Measurements from ENCODE around the gene ACTN1.

Gene ACTN1

DNA sequence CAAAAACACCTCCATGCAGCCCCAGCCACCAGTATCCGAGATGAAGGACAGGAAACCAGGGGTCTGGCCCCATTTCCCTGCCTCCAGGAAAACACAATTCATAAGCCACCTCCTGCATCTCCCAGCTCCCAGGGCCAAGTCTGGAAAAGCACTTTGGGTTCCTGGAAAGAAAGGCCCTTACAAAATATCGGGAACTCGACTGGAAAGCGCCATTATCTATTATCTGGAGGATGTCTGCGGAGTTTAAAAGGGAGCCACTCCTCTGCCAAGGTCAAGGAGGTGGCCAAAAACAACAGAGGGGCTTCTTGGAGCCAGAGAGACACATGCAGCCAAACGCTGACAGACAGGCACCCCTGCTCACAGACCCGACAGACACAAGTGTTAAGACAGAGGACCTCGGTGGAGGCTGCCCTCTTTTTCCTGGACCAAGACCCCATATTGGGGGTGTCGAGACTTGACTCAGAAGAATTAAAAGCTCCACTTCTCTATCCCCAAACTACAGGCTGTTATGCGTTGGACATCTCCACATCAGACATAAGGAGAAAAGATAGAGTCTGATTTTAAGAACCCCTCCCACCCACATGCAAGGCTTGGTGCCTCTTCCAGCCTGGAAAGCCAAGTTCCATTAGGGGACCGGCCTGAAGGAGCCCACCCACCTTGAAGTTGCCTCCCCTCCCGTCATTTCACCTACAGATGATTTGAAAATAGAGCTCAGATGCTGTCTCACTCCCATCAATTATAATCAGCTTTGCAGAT, 9.6 kb downstream of the ACTN1 start:
- DNase-seq (ENCODE audit: low read depth): no peak

DNA sequence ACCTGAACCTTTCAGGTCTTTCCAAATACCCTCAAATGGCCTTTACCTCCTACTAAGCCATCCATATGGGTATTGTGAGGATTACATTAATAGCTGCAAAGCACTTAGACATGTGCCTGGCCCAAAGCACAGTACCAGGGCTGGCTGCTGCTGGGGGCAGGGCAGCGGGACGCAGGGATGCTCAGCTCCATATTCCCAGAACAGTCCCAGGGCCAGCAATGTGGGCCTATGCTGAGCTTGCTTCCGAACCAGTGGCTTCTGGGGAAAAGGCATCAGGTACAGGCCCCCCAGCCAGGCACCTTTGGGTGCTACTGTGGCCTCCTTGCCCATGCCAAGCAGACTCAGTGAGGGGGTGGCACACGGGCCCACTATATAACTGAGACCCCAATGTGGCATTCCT, 10.4 kb downstream of the ACTN1 start:
- DNase-seq (ENCODE audit: low read depth): no peak

DNA sequence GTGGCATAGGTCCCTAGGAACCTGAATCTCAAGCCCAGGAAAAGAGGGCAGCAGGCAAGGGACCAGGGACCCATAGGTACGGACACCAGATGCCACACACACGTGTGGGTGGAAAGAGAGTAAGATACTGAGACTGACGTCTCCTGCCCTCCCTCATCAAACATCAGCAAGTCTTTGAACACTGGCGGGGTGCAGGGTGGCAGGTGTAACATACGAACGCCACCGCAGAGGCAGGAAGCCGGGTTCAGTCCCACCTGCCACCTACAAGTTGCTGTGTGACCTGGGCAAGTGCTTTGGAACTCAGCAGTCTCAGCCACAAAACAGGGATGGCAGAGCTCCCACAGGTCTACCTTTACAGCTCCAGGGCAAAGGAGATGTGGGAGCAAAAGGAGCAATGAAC, 11.1 kb downstream of the ACTN1 start:
- no peak for DNase-seq (ENCODE audit: low read depth)

DNA sequence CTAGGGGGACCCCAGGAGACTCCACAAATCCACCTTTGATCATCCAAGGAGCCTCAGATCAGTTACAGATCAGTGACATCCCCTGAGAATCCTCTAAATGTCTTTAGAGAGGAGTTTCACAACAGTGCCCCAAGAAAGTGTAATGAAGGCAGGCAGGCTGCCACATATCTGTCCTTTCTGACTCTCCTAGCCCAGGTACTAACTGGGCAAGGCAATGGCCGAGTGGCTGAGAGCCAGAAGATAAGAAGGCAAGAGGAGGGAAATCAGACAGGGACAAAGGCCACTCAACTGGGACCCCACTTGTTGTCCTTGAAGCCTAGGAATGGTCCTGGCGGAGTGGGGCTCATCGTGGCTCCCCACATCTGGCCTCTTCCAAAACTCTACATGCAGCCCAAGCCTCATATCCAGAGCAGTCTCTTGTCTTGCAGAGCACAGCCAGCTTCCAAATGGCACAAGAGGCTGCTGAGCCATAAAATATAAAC, 11.6 kb downstream of the ACTN1 start:
- DNase-seq (ENCODE audit: low read depth): no peak

DNA sequence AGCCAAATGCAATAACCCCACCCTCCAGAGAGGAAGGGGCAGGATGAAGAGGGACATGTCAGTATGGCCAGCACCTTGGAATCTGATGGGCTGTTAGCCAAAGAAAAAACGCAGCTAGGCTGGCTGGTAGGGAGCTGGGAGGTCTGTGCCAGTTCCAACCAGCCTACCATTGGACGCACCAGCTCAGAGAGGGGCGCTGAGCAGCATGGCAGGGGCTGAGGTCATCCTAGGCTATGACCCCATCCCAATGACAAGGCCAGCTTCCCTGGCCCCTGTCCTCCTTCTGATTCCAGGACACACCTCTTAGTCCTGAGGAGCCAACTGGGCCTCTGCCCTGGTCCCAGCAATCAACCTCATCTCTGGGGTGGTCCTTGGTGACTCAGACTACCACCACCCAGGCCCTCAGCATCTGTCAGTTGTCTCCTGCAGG, 12.2 kb downstream of the ACTN1 start:
- no peak for DNase-seq (ENCODE audit: low read depth)

GRCh38 chr14:68965261-68965761, 13.8 kb downstream of the ACTN1 start:
- no peak for DNase-seq (ENCODE audit: low read depth)

GRCh38 chr14:68964300-68965093, 14.6 kb downstream of the ACTN1 start:
- DNase-seq (ENCODE audit: low read depth): no peak

DNA sequence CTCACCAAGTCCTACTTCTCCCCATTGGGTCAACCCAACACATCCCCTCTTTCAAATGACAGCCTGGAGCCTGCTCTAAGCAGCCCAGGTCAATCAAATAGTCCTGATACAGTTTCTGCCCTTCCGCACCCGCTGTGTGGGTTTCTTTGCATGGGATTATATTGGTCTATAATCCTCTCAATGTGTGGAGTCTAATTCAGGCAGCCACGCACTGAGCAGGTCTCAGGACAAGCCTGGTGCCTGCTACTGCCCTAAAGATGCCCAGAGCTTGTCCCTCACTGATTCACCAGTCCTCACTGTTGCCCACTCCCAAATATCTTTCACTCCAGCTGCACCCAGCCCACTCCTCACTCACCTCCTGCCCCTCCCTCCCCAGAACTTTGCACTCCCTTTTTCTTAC, 16.4 kb downstream of the ACTN1 start:
- DNase-seq (ENCODE audit: low read depth): no peak

DNA sequence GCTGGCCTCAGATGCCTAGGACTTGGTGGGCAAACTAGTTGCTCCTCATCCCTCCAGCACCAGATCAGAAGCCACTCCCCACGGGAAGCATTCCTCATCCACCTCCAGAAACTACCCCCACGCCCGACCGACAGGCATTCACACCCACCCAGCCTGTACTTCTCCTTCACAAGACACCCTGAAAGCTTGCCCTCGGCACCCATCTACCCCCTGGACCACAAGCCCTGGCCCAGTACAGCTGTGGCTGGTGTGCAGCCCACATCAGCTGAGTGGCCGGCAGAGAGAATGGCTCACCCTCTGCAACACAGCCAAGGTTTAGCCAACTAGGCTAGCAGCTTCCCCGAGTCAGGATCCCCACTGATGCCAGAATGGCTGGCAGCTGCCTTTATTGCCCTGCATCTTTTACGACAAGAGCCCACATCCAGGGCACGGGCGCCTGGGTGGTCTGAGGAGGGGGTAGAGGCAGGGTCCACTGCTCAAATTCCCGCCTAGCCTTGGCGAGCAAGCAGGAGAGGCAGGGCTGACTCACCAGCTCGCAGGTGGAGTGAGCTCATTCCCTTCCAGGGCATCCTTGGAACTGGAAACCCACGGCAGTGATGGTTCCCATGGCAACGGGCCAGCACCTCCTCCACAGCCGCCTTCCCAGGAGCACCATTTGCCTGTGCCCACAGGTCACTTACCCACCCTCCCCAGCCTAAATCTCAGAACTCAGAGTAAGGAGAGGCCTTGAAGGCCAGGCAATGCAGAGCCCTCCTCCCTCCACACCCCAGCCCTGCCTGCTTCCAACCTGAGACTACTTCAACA, 17.1 kb downstream of the ACTN1 start:
- no peak for DNase-seq (ENCODE audit: low read depth)

DNA sequence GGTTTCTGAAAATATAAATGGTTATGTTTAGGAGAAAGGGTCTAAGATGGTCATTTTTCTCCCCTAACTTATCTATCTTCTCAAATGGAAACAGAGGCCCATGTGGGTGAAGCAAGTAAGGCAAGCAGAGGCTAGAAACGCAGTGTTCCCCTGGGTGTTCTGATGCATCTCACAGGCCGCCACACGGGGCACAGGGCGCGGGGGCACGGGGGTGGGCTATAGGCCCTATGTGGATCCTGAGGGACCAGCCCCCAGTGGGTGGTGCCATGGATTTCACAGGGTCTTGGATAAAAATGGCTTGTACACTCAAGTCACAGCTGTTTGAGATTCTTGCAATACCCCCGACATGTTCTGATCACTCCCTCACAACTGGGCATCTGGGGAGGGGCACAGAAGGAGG, 17.7 kb downstream of the ACTN1 start:
- DNase-seq (ENCODE audit: low read depth): no peak

DNA sequence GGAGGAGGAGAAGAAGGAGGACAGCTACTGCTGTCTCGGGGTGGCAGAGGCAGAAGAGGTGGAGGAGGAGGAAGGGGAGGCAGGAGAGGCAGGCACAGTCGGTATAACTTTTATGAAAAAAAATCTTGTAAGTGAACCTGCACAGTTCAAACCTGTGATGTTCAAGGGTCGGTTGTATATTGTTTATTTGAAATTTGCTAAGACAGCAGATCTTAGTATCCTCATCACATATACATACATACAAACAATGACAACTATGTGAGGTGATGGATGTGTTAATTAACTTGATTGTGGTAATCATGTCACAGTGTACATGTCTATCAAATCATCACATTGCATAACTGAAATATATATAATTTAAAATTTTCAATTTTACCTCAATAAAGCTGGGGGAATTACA, 19.0 kb downstream of the ACTN1 start:
- DNase-seq (ENCODE audit: low read depth): no peak

- no peak for DNase-seq (ENCODE audit: low read depth)
Observed at GRCh38 chr14:68959035-68959434, 20.1 kb downstream of the ACTN1 start.

DNA sequence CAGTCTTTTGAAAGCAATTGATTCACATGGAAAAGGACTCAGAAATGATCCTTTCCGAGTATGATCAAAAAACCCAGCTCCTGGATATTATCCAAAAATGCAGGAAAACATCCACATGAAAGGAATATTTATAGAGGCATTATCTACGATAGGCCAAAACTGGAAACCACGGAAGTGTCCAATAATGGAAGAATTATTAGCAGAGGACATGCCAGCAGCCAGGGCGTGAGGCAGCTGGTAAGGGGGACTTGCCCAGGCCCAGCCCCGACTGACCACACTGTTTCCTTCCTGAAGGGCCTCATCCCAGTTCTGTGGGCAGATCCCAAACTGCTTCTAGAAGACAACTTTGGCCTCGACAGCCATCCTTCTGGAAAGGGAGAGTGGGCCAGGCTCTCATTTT, 20.5 kb downstream of the ACTN1 start:
- DNase-seq (ENCODE audit: low read depth): no peak

- DNase-seq (ENCODE audit: low read depth): no peak
Observed at GRCh38 chr14:68957775-68958174, 21.3 kb downstream of the ACTN1 start.

DNA sequence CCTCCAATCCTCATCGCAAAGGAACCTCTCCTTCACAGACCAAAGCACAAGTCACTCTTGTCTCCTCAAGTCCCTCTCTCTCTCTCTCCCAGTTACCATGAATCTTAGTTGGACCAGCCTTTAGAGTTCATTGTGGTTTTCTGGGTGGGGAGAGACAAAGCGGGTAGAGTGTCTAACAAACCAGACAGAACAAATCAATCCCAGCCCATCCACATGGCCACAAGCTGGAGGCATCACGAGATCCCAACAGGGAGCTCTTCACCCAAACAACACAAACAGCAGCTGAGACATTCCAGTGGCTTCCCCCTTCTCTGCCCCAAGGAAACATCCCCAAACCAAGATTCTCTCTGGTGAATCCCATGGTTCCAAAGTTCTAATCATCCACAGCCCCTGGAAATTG, 22.4 kb downstream of the ACTN1 start:
- no peak for DNase-seq (ENCODE audit: low read depth)

GRCh38 chr14:68955851-68956179, 23.3 kb downstream of the ACTN1 start:
- DNase-seq (ENCODE audit: low read depth): no peak

DNA sequence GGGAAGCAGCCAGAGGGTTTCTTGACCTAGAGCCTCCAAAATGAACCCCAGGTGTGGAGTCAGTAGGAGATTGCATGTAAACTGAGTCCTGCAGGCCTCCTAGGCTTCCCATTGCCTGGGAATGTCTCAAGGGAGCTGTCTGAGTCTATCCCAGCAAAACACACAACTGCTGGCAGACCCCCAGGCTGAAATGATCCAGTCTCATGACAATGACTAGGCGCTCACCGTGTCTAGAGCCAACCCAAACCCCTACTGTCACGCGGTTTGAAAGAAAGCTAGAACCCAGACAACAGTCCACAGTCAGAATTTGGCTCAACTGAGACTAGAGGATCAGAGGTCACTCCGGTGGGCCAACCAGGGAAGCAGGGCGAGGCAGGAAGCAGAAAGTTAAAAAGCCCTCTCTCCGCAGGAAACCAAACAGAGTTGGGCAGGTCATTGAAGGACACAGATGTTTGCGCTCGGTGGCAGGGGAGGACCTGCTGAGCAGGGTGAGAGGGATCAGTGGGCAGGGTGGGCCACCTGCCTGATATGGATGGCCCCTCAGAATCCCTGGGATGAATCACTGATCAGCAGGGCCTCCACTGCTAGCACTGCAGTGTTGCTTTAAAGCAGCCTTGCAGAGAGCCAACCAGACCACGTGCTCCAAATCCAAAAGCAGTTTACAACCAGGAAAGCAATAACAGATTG, 23.8 kb downstream of the ACTN1 start:
- DNase-seq (ENCODE audit: low read depth): no peak

- no peak for DNase-seq (ENCODE audit: low read depth)
Observed at GRCh38 chr14:68953196-68953555, 25.9 kb downstream of the ACTN1 start.

GRCh38 chr14:68952531-68953195, 26.4 kb downstream of the ACTN1 start:
- DNase-seq (ENCODE audit: low read depth): no peak

DNA sequence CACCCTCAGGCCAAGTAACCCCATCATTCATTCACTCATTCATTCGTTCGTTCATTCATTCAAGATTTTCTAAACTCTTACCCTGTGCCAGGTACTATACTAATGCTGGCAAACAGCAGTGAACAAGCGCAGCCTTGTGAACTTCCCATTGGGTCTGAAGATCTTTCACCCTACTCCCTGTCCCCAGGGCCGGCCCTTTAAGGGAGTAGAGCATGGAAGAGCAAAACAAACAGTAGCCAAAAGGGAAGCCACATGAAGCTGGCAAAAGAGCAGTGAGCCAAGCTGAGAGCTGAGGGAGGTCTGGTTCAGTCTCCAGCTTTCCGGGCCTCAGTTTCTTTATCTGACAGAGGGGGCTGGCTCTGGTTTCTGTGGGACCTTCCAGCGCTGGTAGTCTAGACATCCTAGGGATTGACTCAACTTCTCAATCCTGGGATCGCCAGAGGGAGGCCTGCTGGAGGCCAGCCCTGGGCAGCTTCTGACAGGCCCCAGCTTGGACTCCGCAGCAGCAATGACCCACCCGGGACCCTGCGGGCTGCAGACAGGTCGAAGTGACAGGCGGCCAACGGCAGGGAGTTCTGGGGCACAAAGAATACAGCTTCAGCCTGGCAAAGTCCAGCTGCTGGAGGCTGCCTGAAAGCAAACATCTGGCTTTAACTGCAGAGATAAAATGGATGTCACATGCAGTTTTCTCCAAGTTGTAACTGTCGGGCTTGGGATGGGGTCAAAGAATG, 27.1 kb downstream of the ACTN1 start:
- DNase-seq (ENCODE audit: low read depth): no peak
